Colonic mucosa (tissue), 4 donors: ENCODE results near the gene FOXF2. TPM values are rescaled to one million over a fixed set of nuclear protein-coding genes. Genes with fewer than 3 reads are reported as not detected.

Experiments
- DNase-seq: peaks from one replicate; pipeline ENCODE4 v3.0.0-alpha.2; 2020
- H3K27ac ChIP-seq: fragments of 200-600 bp; one replicate; pipeline ENCODE4 v1.8.0; 2021
- H3K27me3 ChIP-seq: fragments of 200-600 bp; one replicate; pipeline ENCODE4 v1.8.0; 2021
- H3K36me3 ChIP-seq: fragments of 200-600 bp; one replicate; pipeline ENCODE4 v1.8.0; 2021
- H3K4me1 ChIP-seq: fragments of 200-600 bp; one replicate; pipeline ENCODE4 v1.8.0; 2021; ENCODE audit warnings: mild to moderate bottlenecking
- H3K4me3 ChIP-seq: fragments of 200-600 bp; one replicate; pipeline ENCODE4 v1.8.0; 2021
- H3K9ac ChIP-seq, 2 donors: one replicate each; pipeline ENCODE4 v1.7.0; 2013; ENCODE audit warnings: control low read depth in 2 of 2, low read depth in 2 of 2, low read length in 2 of 2
- H3K9me3 ChIP-seq: fragments of 200-600 bp; one replicate; pipeline ENCODE4 v1.8.0; 2021
- CTCF ChIP-seq: fragments of 200-600 bp; IDR thresholded peaks from one replicate; pipeline ENCODE4 v1.8.0; 2022; ENCODE audit warnings: antibody characterized with exemption, mild to moderate bottlenecking
- intact Hi-C: fragments of 100-400 bp; cut with DNase I; formaldehyde crosslinking; loops from one replicate; pipeline ENCODE4 v1.14.1; 2022
- total RNA-seq, 2 donors: library from RNA; stranded (reverse); fragmentation: NEBNext Ultra II Directional in 1 of 2; extraction: Animal tissue kit (Norgen Biotek cat#: 25700) in 1 of 2; gene quantifications; one replicate each; pipeline ENCODE4 v1.2.1, GENCODE V29; 2021
- donor health status: healthy.
- donor health status: DM: no; HTN: no; CAD: no.
- donor health status: DM: no; HTN: no; CAD: no.

FOXF2 gene
- total RNA-seq, 2 donors from 2014 or later = 4.2 to 8.4 TPM

- Histone ChIP-seq H3K4me3 (no peak overlapping the region), H3K9ac (no peak overlapping the region), H3K27ac (no peak overlapping the region), H3K36me3 (no peaks in the 10 kb centered on the region), H3K9me3 (no peaks in the 10 kb centered on the region), H3K27me3 (no peaks in the 10 kb centered on the region), H3K4me1 (no peaks in the 10 kb centered on the region)
- intact Hi-C loops = no loop called here
- peak; percentile 38 for TF ChIP-seq CTCF
- DNase-seq = peak; percentile 59
Observed at GRCh38 chr6:1424306-1424927, 35.0 kb downstream of the FOXF2 start.

GRCh38 chr6:1426416-1426815, 37.0 kb downstream of the FOXF2 start:
- TF ChIP-seq CTCF = no peak
- H3K27me3 ChIP-seq = no peaks in the 10 kb centered on the region
- intact Hi-C loops = no loop called here
- DNase-seq = no peak
- no peaks in the 10 kb centered on the region for H3K36me3 ChIP-seq
- H3K4me3 ChIP-seq = no peak overlapping the region
- no peaks in the 10 kb centered on the region for H3K4me1 ChIP-seq
- no peak overlapping the region for H3K9ac ChIP-seq
- H3K27ac ChIP-seq = no peak overlapping the region
- H3K9me3 ChIP-seq = no peaks in the 10 kb centered on the region

- no peaks in the 10 kb centered on the region for H3K9me3 ChIP-seq
- no peak for TF ChIP-seq CTCF
- H3K27me3 ChIP-seq = no peaks in the 10 kb centered on the region
- no peaks in the 10 kb centered on the region for H3K36me3 ChIP-seq
- no peak overlapping the region for H3K9ac ChIP-seq
- no peaks in the 10 kb centered on the region for H3K4me1 ChIP-seq
- intact Hi-C loops = no loop called here
- H3K4me3 ChIP-seq = no peak overlapping the region
- no peak overlapping the region for H3K27ac ChIP-seq
- DNase-seq = no peak
Observed at GRCh38 chr6:1435806-1436205, 46.4 kb downstream of the FOXF2 start.

- peak; percentile 62 for DNase-seq
Observed at GRCh38 chr6:1436334-1437306, 47.2 kb downstream of the FOXF2 start.

More at GRCh38 chr6:1436334-1437306, 47.2 kb downstream of the FOXF2 start:
- intact Hi-C loops = no loop called here
- Histone ChIP-seq H3K9me3 (no peaks in the 10 kb centered on the region), H3K36me3 (no peaks in the 10 kb centered on the region), H3K4me1 (no peaks in the 10 kb centered on the region), H3K9ac (no peak overlapping the region), H3K27ac (no peak overlapping the region), H3K27me3 (no peaks in the 10 kb centered on the region), H3K4me3 (no peak overlapping the region)
- TF ChIP-seq CTCF = peak; percentile 60
